ENCODE results near the gene VIPR1.

VIPR1 gene

DNA sequence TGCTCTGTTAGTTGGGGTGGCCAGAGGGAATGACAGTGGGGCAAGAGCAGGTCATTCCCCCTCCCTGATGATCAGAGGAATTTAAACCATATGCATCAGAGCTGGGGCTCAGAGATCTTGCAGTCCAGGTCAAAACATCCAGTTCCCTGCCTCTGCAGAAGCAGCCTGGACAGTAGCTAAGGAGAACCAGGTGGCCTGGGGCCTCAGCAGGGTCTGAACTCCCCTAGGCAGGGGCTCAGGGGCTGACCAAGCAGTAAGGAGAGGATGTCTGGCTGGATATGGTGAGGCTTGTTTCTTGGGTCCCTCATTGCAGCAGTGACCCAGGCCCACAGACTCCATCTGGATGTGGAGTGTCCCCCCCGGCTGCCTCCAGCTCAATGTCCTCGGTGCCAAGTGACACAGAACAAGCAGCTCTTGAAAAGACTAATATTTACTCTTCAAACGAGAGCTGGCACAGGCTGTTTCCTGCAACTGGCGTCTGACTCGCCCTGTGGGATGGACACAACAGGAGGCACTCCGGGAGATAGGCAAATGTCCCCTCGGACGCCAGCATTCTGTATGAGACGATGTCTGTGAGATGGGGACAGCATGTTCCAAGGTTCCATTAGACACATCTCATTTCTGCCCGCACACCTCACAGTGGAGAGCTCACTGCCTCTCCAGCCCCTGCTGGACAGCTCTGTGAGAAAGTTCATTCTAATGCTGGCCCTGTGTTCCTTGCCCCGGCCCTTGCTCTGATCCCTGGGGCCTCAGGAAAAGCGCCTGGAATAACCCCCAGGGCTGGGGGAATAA, 42.2 kb downstream of the VIPR1 start:
- no peak overlapping the region for H3K4me3 ChIP-seq (ENCODE audit: low read depth, low read length)
- DNase-seq (ENCODE audit: low read depth): no peak
- in situ Hi-C loops (cut with HindIII; ENCODE audit: low sequenced_read_pairs): no loop called here
- TF ChIP-seq, protein P1, sequence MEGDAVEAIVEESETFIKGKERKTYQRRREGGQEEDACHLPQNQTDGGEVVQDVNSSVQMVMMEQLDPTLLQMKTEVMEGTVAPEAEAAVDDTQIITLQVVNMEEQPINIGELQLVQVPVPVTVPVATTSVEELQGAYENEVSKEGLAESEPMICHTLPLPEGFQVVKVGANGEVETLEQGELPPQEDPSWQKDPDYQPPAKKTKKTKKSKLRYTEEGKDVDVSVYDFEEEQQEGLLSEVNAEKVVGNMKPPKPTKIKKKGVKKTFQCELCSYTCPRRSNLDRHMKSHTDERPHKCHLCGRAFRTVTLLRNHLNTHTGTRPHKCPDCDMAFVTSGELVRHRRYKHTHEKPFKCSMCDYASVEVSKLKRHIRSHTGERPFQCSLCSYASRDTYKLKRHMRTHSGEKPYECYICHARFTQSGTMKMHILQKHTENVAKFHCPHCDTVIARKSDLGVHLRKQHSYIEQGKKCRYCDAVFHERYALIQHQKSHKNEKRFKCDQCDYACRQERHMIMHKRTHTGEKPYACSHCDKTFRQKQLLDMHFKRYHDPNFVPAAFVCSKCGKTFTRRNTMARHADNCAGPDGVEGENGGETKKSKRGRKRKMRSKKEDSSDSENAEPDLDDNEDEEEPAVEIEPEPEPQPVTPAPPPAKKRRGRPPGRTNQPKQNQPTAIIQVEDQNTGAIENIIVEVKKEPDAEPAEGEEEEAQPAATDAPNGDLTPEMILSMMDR (IDR thresholded peaks at IDR 0.05; ENCODE audit: low read depth, low read length, missing control alignments): peak; percentile 13

DNA sequence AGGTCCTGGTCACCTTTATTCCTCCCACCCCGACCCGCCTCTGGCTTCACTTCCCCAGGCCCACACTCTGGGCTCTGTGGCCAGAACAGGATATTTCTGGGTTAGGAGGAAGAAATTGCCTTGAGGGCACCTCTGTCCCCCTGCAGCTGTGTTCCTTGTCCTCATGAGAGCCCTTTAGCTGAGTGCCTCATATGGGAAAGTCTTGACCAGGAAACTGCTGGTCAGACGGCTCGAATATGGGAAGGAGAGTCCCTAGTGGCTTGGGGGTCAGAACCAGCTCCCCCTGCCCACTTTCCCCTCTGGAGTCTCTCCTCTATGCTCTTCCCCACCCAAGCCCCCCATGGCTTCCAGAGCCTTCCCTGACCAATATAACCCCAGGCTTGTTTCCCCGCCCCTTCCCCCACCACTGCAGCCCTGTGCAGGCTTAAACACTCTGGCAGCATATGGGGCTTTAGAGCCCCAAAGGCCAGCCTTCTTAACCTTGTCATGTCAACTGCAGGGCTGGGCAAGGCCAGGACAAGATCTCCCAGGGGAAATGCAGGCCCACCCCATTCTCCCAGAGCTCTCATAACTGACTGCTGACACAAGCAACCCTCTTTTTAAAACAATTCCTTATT, 42.9 kb downstream of the VIPR1 start:
- in situ Hi-C loops (cut with HindIII; ENCODE audit: low sequenced_read_pairs): no loop called here
- TF ChIP-seq, protein P1 (IDR thresholded peaks at IDR 0.05; ENCODE audit: low read depth, low read length, missing control alignments): peak; percentile 1
- no peak for DNase-seq (ENCODE audit: low read depth)

DNA sequence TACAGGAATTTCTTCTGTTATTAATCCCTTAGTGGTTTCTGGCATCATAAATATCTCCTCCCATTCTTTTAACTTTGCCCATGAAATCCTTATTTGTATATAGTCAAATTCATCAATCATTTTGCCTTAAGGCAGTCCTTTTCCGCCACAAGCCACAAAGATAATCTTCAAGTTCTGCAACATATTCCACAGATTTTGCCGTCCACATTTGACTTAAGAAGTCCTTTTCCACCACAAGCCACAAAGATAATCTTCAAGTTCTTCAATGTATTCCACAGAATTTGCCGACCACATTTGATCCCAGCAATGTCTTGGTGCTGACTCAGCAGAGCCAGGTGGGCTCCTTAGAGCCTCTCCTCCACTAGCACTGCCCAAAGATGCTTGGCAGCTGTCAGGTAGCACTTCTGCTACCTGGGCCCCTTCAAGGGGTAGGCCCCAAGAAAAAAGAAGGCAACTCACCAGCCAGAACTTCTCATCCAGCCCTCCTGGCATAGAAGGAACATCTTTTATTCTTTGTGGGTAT, 44.3 kb downstream of the VIPR1 start:
- no peak overlapping the region for H3K4me3 ChIP-seq (ENCODE audit: low read depth, low read length)
- in situ Hi-C loops (cut with HindIII; ENCODE audit: low sequenced_read_pairs): no loop called here
- DNase-seq (ENCODE audit: low read depth): no peak
- TF ChIP-seq, protein P1 (IDR thresholded peaks at IDR 0.05; ENCODE audit: low read depth, low read length, missing control alignments): no peak

More for the DNA sequence above, 42.9 kb downstream of the VIPR1 start:
- H3K4me3 ChIP-seq (ENCODE audit: low read depth, low read length): no peak overlapping the region

DNA sequence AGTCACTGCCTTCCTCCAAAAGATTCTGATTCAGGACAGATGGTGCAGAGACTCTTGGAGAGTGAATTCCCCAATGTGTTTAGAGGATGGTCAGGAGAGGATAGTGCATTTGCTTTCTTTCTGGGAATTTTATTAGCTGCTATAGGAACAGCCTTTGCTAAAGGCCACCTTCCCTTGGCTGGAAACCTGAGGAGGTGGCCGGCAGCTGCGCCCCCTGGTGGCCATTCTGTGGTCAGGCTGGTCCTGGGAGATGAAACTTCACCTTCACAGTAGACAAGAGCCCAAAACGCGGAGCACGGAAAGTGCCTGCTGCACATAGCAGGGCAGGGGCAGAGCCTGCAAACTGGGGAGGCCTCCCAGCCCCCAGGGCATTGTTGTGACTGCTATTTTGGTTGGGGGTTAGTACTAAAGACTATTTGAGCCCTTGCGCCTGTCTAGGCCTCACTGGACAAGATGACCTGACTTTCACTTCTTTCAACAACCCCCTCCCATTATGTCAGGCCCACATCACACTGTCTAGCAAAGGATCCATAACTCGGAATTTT, 45.0 kb downstream of the VIPR1 start:
- TF ChIP-seq, protein P1 (IDR thresholded peaks at IDR 0.05; ENCODE audit: low read depth, low read length, missing control alignments): peak; percentile 96
- DNase-seq (ENCODE audit: low read depth): peak; percentile 32
- no peak overlapping the region for H3K4me3 ChIP-seq (ENCODE audit: low read depth, low read length)
- in situ Hi-C loops (cut with HindIII; ENCODE audit: low sequenced_read_pairs): no loop called here

DNA sequence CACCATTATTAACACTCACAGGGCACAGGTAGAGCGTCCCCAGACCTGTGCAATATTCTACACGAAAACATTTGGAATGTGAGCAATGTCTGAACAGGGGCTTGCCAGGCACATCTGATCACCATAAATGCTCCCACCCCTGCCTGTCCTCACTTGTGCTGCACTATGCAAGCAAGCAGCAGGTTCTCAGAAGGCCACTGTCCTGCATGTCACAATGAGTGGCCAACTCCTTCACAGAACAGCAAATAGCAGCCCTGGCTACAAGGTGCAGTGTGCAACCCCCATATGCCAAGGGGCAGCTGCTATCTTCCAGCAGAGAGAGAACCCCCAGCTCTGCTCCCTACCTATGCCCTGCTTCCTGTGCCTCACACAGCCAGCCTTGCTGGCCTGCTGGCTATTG, 46.7 kb downstream of the VIPR1 start:
- TF ChIP-seq, protein P1 (IDR thresholded peaks at IDR 0.05; ENCODE audit: low read depth, low read length, missing control alignments): no peak
- DNase-seq (ENCODE audit: low read depth): no peak
- in situ Hi-C loops (cut with HindIII; ENCODE audit: low sequenced_read_pairs): no loop called here
- H3K4me3 ChIP-seq (ENCODE audit: low read depth, low read length): no peak overlapping the region

DNA sequence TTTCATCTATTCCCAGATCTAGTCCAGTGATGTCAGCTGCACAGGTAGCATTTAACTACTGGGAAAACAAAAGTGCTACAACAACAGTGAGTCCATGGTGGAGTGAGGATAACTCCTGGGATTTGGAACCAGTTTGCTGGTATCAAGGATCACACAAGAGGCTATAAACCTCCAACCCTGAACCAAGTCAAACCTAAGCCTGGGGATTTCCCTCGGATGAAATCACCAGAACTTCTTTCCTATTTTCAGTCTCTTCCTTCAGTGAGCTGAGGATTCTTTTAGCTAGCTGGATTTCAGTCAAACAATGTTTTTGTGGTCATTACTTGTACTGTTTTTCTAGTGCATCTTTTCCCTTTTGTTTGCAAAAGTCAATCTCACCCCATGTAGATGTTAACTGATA, 47.8 kb downstream of the VIPR1 start:
- in situ Hi-C loops (cut with HindIII; ENCODE audit: low sequenced_read_pairs): no loop called here
- TF ChIP-seq, protein P1 (IDR thresholded peaks at IDR 0.05; ENCODE audit: low read depth, low read length, missing control alignments): no peak
- DNase-seq (ENCODE audit: low read depth): no peak

More for the DNA sequence above, 47.8 kb downstream of the VIPR1 start:
- no peak overlapping the region for H3K4me3 ChIP-seq (ENCODE audit: low read depth, low read length)

All from astrocyte of the cerebellum (primary cell).